ENCODE results near the gene BLOC1S5.

The BLOC1S5 gene

GRCh38 chr6:8025191-8025590 is 39.0 kb downstream of the BLOC1S5 start:
- TF ChIP-seq TCF4 (CRISPR knock-in tag; IDR thresholded peaks at IDR 0.05; ENCODE audit: borderline replicate concordance) = no peak
- TF ChIP-seq CREB5 (CRISPR knock-in tag; IDR thresholded peaks at IDR 0.05; ENCODE audit: low read depth) = no peak
- TF ChIP-seq ZNF8 (CRISPR knock-in tag; IDR thresholded peaks at IDR 0.05) = no peak
- TF ChIP-seq ZC3H10 (CRISPR knock-in tag; IDR thresholded peaks at IDR 0.05) = no peak
- TF ChIP-seq ARNTL (CRISPR knock-in tag; IDR thresholded peaks at IDR 0.05; ENCODE audit: borderline replicate concordance, low read depth) = no peak
- no peak for TF ChIP-seq ZFP3 (CRISPR knock-in tag; IDR thresholded peaks at IDR 0.05)
- no peak for TF ChIP-seq CSRNP3 (CRISPR knock-in tag; IDR thresholded peaks at IDR 0.05)
- ATAC-seq = no peak

GRCh38 chr6:8023638-8024037 is 40.6 kb downstream of the BLOC1S5 start:
- ATAC-seq = no peak
- no peak for TF ChIP-seq ZC3H10 (CRISPR knock-in tag; IDR thresholded peaks at IDR 0.05)
- TF ChIP-seq RARB (CRISPR knock-in tag; IDR thresholded peaks at IDR 0.05) = no peak
- no peak for TF ChIP-seq BACH2 (CRISPR knock-in tag; IDR thresholded peaks at IDR 0.05; ENCODE audit: borderline replicate concordance)
- no peak for TF ChIP-seq PPARA (CRISPR knock-in tag; IDR thresholded peaks at IDR 0.05; ENCODE audit: borderline replicate concordance)
- TF ChIP-seq TOX (CRISPR knock-in tag; IDR thresholded peaks at IDR 0.05; ENCODE audit: borderline replicate concordance) = no peak
- no peak for TF ChIP-seq ZNF8 (CRISPR knock-in tag; IDR thresholded peaks at IDR 0.05)
- no peak for TF ChIP-seq SNAI2 (CRISPR knock-in tag; IDR thresholded peaks at IDR 0.05)
- TF ChIP-seq ISL1 (CRISPR knock-in tag; IDR thresholded peaks at IDR 0.05) = no peak
- TF ChIP-seq CREB5 (CRISPR knock-in tag; IDR thresholded peaks at IDR 0.05; ENCODE audit: low read depth) = no peak

- no peak for ATAC-seq
- TF ChIP-seq ZNF565 (CRISPR knock-in tag; conservative IDR thresholded peaks at IDR 0.05; ENCODE audit: low read depth) = no peak
- no peak for TF ChIP-seq TSHZ2 (CRISPR knock-in tag; IDR thresholded peaks at IDR 0.05)
- TF ChIP-seq SNAI2 (CRISPR knock-in tag; IDR thresholded peaks at IDR 0.05) = no peak
- no peak for TF ChIP-seq TOX (CRISPR knock-in tag; IDR thresholded peaks at IDR 0.05; ENCODE audit: borderline replicate concordance)
- TF ChIP-seq CSDC2 (CRISPR knock-in tag; IDR thresholded peaks at IDR 0.05) = no peak
- no peak for TF ChIP-seq ESRRG (CRISPR knock-in tag; IDR thresholded peaks at IDR 0.05)
- no peak for TF ChIP-seq RARB (CRISPR knock-in tag; IDR thresholded peaks at IDR 0.05)
- TF ChIP-seq CSRNP3 (CRISPR knock-in tag; IDR thresholded peaks at IDR 0.05) = no peak
- TF ChIP-seq ZC3H10 (CRISPR knock-in tag; IDR thresholded peaks at IDR 0.05) = no peak
- no peak for TF ChIP-seq PATZ1 (CRISPR knock-in tag; IDR thresholded peaks at IDR 0.05; ENCODE audit: borderline replicate concordance)
- no peak for TF ChIP-seq OSR1 (CRISPR knock-in tag; IDR thresholded peaks at IDR 0.05)
- no peak for TF ChIP-seq ZFP30 (CRISPR knock-in tag; IDR thresholded peaks at IDR 0.05)
- TF ChIP-seq ZNF8 (CRISPR knock-in tag; IDR thresholded peaks at IDR 0.05) = no peak
Measured at GRCh38 chr6:8020083-8020482, 44.1 kb downstream of the BLOC1S5 start.

Data from SK-N-SH treated with all-trans-retinoic acid at 6 μM for 48 hours (cell line).